ENCODE data around the gene PCGF3.

PCGF3 gene

DNA sequence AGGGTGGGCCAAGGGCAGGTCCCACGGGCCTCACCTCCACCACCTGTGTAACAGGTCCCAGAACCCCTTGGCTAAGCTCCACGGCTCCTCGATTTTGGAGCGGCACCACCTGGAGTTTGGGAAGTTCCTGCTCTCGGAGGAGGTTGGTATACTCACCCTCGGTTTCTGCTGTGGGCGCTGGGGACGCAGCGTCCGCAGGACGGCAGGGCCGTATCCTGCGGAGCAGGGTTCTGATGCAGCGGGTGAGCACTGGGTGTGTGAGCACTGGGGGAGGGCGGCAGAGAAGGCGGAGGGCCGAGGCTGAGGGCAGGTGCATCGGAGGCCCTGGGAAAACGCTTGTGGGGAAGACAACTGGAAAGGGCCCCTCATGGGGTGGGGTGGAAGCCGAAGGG lies 42.6 kb upstream of the PCGF3 start:
- H2BK15ac ChIP-seq (replicated peaks; ENCODE audit: low read depth): no peak overlapping the region
- H3K23ac ChIP-seq (ENCODE audit: low read length): no peak overlapping the region
- no peak overlapping the region for H3K27ac ChIP-seq (ENCODE audit: low read depth, low read length)
- H3K4me3 ChIP-seq (ENCODE audit: low read length): no peak overlapping the region
- no peak overlapping the region for H3K4ac ChIP-seq (ENCODE audit: low read depth, low read length)
- no peak overlapping the region for H2BK5ac ChIP-seq (ENCODE audit: low read length)
- H2BK120ac ChIP-seq (ENCODE audit: low read depth, low read length): no peak overlapping the region
- no peaks in the 10 kb centered on the region for H3K36me3 ChIP-seq (ENCODE audit: control insufficient read depth, insufficient read depth, low read length)
- no peaks in the 10 kb centered on the region for H3K79me2 ChIP-seq (ENCODE audit: control insufficient read depth, insufficient read depth, low read length)
- peak overlapping the region; percentile 54 for H3K4me2 ChIP-seq (ENCODE audit: low read length)
- H4K5ac ChIP-seq (ENCODE audit: low read length): no peak overlapping the region
- WGBS (ENCODE audit: extremely low coverage, insufficient coverage, low lambda C conversion rate): no CpG with 5 or more reads among the region's 20 CpGs
- no peaks in the 10 kb centered on the region for H3K27me3 ChIP-seq (ENCODE audit: insufficient read depth, low read length, poor library complexity)
- no peak overlapping the region for H2AK5ac ChIP-seq (ENCODE audit: low read length)
- no peaks in the 10 kb centered on the region for H3K79me1 ChIP-seq (ENCODE audit: low read length)
- peak overlapping the region; percentile 78 for H3K9ac ChIP-seq (ENCODE audit: low read length)
- no peak overlapping the region for H3K18ac ChIP-seq (ENCODE audit: low read length)
- no peak for DNase-seq
- no peak overlapping the region for H4K8ac ChIP-seq (ENCODE audit: low read depth, low read length)
- H3K4me1 ChIP-seq (ENCODE audit: control insufficient read depth, low read depth, low read length): no peaks in the 10 kb centered on the region
- peak overlapping the region; percentile 84 for H3K56ac ChIP-seq (ENCODE audit: low read length)

DNA sequence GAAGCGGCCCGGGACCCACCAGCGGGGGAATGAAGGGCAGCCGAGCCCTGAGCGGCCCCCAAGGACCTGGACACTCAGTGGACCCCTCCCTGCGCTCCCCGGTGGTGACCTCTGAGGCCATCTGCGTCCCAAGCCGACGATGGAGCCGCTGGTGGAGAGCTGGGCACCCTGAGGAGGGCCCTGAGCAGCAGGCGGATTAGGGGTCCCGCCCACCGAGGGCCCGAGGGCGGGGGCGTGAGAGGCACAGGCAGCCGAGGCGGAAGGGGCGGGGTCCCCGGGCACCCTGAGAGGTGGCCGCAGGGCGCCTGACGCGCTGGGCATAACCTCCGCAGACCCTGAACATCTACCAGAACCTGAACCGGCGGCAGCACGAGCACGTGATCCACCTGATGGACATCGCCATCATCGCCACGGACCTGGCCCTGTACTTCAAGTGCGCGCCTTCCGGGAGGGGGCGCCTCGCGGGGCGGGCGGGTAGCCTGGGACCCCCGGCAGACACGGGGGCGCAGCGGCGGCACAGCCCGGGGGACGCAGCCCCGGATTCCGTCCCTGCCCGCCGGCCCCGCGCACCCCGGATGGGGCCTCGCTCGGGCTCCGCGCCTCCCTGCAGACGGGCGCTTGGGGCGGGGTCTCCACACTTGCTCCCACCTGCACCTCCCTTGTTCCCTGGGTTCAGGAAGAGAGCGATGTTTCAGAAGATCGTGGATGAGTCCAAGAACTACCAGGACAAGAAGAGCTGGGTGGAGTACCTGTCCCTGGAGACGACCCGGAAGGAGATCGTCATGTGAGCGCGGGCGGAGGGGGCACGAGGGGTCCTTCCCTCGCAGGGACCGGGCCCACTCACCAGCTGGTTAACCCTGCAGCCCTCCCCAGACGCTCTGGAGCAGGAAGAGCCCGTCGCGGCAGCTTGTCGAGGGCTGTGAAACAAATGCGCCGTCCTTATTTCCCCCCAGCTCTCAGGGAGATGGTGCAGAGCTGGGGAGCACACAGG lies 41.9 kb upstream of the PCGF3 start:
- Histone ChIP-seq H3K79me1 (ENCODE audit: low read length) (no peaks in the 10 kb centered on the region), H3K4ac (ENCODE audit: low read depth, low read length) (no peak overlapping the region), H2BK15ac (replicated peaks; ENCODE audit: low read depth) (no peak overlapping the region), H3K56ac (ENCODE audit: low read length) (peak overlapping the region; percentile 84), H3K27ac (ENCODE audit: low read depth, low read length) (no peak overlapping the region), H4K5ac (ENCODE audit: low read length) (no peak overlapping the region), H4K8ac (ENCODE audit: low read depth, low read length) (no peak overlapping the region), H2AK5ac (ENCODE audit: low read length) (no peak overlapping the region), H3K79me2 (ENCODE audit: control insufficient read depth, insufficient read depth, low read length) (no peaks in the 10 kb centered on the region), H3K4me2 (ENCODE audit: low read length) (peak overlapping the region; percentile 54), H3K23ac (ENCODE audit: low read length) (no peak overlapping the region), H3K9ac (ENCODE audit: low read length) (peak overlapping the region; percentile 78), H2BK120ac (ENCODE audit: low read depth, low read length) (no peak overlapping the region), H3K18ac (ENCODE audit: low read length) (no peak overlapping the region), H3K36me3 (ENCODE audit: control insufficient read depth, insufficient read depth, low read length) (no peaks in the 10 kb centered on the region), H3K4me1 (ENCODE audit: control insufficient read depth, low read depth, low read length) (no peaks in the 10 kb centered on the region), H2BK5ac (ENCODE audit: low read length) (no peak overlapping the region), H3K4me3 (ENCODE audit: low read length) (peak overlapping the region; percentile 73), H3K27me3 (ENCODE audit: insufficient read depth, low read length, poor library complexity) (no peaks in the 10 kb centered on the region)
- no CpG with 5 or more reads among the region's 80 CpGs for WGBS (ENCODE audit: extremely low coverage, insufficient coverage, low lambda C conversion rate)
- peak; percentile 38 for DNase-seq

DNA sequence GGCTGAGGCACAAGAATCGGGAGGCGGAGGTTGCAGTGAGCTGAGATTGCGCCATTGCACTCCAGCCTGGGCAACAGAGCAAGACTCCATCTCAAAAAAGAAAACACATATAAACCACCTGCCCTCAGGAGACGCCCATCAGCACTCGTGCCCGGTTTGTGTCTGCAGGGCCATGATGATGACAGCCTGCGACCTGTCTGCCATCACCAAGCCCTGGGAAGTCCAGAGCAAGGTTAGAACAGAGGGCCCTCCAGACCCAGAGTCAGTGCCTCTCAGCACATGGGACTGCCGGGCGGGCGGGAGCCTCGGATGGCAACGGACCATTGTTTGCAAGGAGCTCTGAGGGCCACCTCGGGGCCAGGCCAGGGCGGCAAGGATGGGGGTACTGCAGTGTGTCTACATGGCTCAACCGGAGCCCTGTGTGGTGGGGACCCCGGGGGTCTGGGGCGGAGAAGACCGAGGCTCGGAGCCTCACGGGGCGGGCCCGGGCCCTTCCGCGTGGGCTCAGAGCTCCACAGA lies 40.9 kb upstream of the PCGF3 start:
- Histone ChIP-seq H3K23ac (ENCODE audit: low read length) (no peak overlapping the region), H2BK120ac (ENCODE audit: low read depth, low read length) (no peak overlapping the region), H3K4me2 (ENCODE audit: low read length) (no peak overlapping the region), H2AK5ac (ENCODE audit: low read length) (no peak overlapping the region), H4K5ac (ENCODE audit: low read length) (no peak overlapping the region), H3K27ac (ENCODE audit: low read depth, low read length) (no peak overlapping the region), H3K36me3 (ENCODE audit: control insufficient read depth, insufficient read depth, low read length) (no peaks in the 10 kb centered on the region), H3K27me3 (ENCODE audit: insufficient read depth, low read length, poor library complexity) (no peaks in the 10 kb centered on the region), H3K4me3 (ENCODE audit: low read length) (no peak overlapping the region), H4K8ac (ENCODE audit: low read depth, low read length) (no peak overlapping the region), H3K56ac (ENCODE audit: low read length) (no peak overlapping the region), H3K4me1 (ENCODE audit: control insufficient read depth, low read depth, low read length) (no peaks in the 10 kb centered on the region), H3K18ac (ENCODE audit: low read length) (no peak overlapping the region), H2BK15ac (replicated peaks; ENCODE audit: low read depth) (no peak overlapping the region), H3K4ac (ENCODE audit: low read depth, low read length) (no peak overlapping the region), H3K79me2 (ENCODE audit: control insufficient read depth, insufficient read depth, low read length) (no peaks in the 10 kb centered on the region), H2BK5ac (ENCODE audit: low read length) (no peak overlapping the region), H3K79me1 (ENCODE audit: low read length) (no peaks in the 10 kb centered on the region), H3K9ac (ENCODE audit: low read length) (no peak overlapping the region)
- no peak for DNase-seq
- no CpG with 5 or more reads among the region's 24 CpGs for WGBS (ENCODE audit: extremely low coverage, insufficient coverage, low lambda C conversion rate)

DNA sequence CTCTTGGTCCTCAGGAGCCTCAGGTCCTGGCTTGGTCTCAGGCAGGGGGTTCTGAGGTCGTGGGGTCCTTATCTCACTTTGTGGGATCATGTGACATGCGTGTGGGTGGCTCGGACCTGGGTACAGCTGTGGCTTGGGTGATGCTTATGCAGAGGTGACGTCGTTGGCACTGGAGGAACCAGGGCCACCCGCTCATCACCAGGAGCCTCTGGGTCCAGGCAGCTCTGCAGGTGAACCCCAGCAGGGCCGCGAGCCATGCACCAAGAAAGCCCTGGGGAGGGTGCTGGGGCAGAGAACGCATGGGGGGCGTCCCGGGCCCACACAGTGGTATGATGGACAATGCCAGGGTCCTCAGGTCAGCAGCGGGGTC lies 40.3 kb upstream of the PCGF3 start:
- no peak overlapping the region for H2BK120ac ChIP-seq (ENCODE audit: low read depth, low read length)
- WGBS (ENCODE audit: extremely low coverage, insufficient coverage, low lambda C conversion rate): no CpG with 5 or more reads among the region's 12 CpGs

DNA sequence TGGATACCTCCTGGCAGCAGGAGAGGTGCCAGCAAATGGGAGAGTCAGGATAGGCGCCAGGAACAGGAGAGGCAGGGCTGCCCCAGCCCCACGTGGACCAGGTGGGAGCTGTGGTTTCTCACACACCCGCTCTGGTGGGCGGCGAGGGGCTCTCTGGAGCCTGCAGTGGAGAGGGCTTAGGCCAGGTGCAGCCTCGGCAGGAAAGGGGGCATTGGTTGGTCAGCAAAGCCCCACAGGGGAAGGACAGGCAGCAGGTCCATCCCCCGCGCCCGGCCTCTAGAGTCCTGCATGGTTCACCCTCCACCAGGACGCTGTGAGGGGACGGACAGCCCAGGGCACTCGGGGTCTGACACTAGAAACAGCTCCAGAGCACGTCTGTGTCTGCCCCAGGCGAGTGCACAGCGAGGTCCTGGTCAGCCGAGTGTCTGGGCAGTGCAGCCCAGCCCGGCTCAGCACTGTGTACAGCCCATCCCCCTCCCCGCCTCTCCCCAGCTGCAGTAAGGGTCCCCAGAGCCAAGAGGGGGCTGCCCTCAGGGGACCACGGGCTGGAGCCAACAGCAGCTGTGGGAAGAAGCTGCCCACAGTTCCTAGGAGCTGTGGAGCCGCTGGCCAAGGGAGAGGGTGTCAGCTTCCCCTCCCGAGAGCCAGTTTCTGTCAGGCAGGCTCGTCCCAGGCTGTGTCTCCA lies 39.7 kb upstream of the PCGF3 start:
- H3K4me1 ChIP-seq (ENCODE audit: control insufficient read depth, low read depth, low read length): no peaks in the 10 kb centered on the region
- no peak overlapping the region for H2BK120ac ChIP-seq (ENCODE audit: low read depth, low read length)
- H3K9ac ChIP-seq (ENCODE audit: low read length): no peak overlapping the region
- no peak overlapping the region for H3K23ac ChIP-seq (ENCODE audit: low read length)
- no peak overlapping the region for H3K56ac ChIP-seq (ENCODE audit: low read length)
- H3K27me3 ChIP-seq (ENCODE audit: insufficient read depth, low read length, poor library complexity): no peaks in the 10 kb centered on the region
- H3K4me3 ChIP-seq (ENCODE audit: low read length): no peak overlapping the region
- no peak overlapping the region for H3K27ac ChIP-seq (ENCODE audit: low read depth, low read length)
- H2BK15ac ChIP-seq (replicated peaks; ENCODE audit: low read depth): no peak overlapping the region
- H2AK5ac ChIP-seq (ENCODE audit: low read length): no peak overlapping the region
- no peak overlapping the region for H4K8ac ChIP-seq (ENCODE audit: low read depth, low read length)
- H3K4ac ChIP-seq (ENCODE audit: low read depth, low read length): no peak overlapping the region
- no peak overlapping the region for H3K4me2 ChIP-seq (ENCODE audit: low read length)
- H3K36me3 ChIP-seq (ENCODE audit: control insufficient read depth, insufficient read depth, low read length): no peaks in the 10 kb centered on the region
- WGBS (ENCODE audit: extremely low coverage, insufficient coverage, low lambda C conversion rate): no CpG with 5 or more reads among the region's 22 CpGs
- DNase-seq: no peak
- H3K79me1 ChIP-seq (ENCODE audit: low read length): no peaks in the 10 kb centered on the region
- H2BK5ac ChIP-seq (ENCODE audit: low read length): no peak overlapping the region
- no peaks in the 10 kb centered on the region for H3K79me2 ChIP-seq (ENCODE audit: control insufficient read depth, insufficient read depth, low read length)
- no peak overlapping the region for H4K5ac ChIP-seq (ENCODE audit: low read length)
- no peak overlapping the region for H3K18ac ChIP-seq (ENCODE audit: low read length)

More for the DNA sequence above, 40.3 kb upstream of the PCGF3 start:
- Histone ChIP-seq H3K79me2 (ENCODE audit: control insufficient read depth, insufficient read depth, low read length) (no peaks in the 10 kb centered on the region), H3K4me1 (ENCODE audit: control insufficient read depth, low read depth, low read length) (no peaks in the 10 kb centered on the region), H3K27me3 (ENCODE audit: insufficient read depth, low read length, poor library complexity) (no peaks in the 10 kb centered on the region), H3K79me1 (ENCODE audit: low read length) (no peaks in the 10 kb centered on the region), H4K8ac (ENCODE audit: low read depth, low read length) (no peak overlapping the region), H4K5ac (ENCODE audit: low read length) (no peak overlapping the region), H3K4me3 (ENCODE audit: low read length) (no peak overlapping the region), H3K4me2 (ENCODE audit: low read length) (no peak overlapping the region), H3K23ac (ENCODE audit: low read length) (no peak overlapping the region), H3K4ac (ENCODE audit: low read depth, low read length) (no peak overlapping the region), H2BK5ac (ENCODE audit: low read length) (no peak overlapping the region), H3K27ac (ENCODE audit: low read depth, low read length) (no peak overlapping the region), H3K36me3 (ENCODE audit: control insufficient read depth, insufficient read depth, low read length) (no peaks in the 10 kb centered on the region), H3K18ac (ENCODE audit: low read length) (no peak overlapping the region), H3K9ac (ENCODE audit: low read length) (no peak overlapping the region), H3K56ac (ENCODE audit: low read length) (no peak overlapping the region), H2BK15ac (replicated peaks; ENCODE audit: low read depth) (no peak overlapping the region), H2AK5ac (ENCODE audit: low read length) (no peak overlapping the region)
- no peak for DNase-seq
